GM23338 (cell line): ENCODE measurements around the gene ANKRD7. TPM values are rescaled to one million over a fixed set of nuclear protein-coding genes. Genes with fewer than 3 reads are reported as not detected.

ENCODE experiments used
- ATAC-seq: fragments of 200-7000 bp; cut with Tn5 transposase; 3 replicates; pipeline ENCODE4 v1.9.1; 2020
- DNase-seq: peaks from one replicate; pipeline ENCODE4 v3.0.0-alpha.2; 2015; ENCODE audit warnings: low spot score
- H2AFZ ChIP-seq: fragments of 200-600 bp; sonication (generic); 2 replicates; pipeline ENCODE4 v1.8.0; 2016; ENCODE audit warnings: antibody characterized with exemption, mild to moderate bottlenecking, moderate library complexity
- H3F3A ChIP-seq: fragments of 200-600 bp; sonication (generic); replicated peaks from 2 replicates; pipeline ENCODE4 v1.8.0; 2017; ENCODE audit warnings: antibody characterized with exemption, mixed run types, low read depth
- H3K27ac ChIP-seq: fragments of 200-600 bp; sonication (generic); 2 replicates; pipeline ENCODE4 v1.6.1; 2016; ENCODE audit warnings: low read depth
- H3K27me3 ChIP-seq: fragments of 200-600 bp; sonication (generic); 2 replicates; pipeline ENCODE4 v1.8.0; 2016; ENCODE audit warnings: mild to moderate bottlenecking, mixed run types, moderate library complexity; ENCODE audit not compliant: insufficient read depth
- H3K36me3 ChIP-seq: fragments of 200-600 bp; sonication (generic); 2 replicates; pipeline ENCODE4 v1.8.0; 2016; ENCODE audit warnings: mild to moderate bottlenecking; ENCODE audit not compliant: insufficient read depth
- H3K4me1 ChIP-seq: fragments of 200-600 bp; sonication (generic); 2 replicates; pipeline ENCODE4 v1.8.0; 2016; ENCODE audit warnings: mild to moderate bottlenecking, moderate library complexity; ENCODE audit not compliant: insufficient read depth
- H3K4me2 ChIP-seq: fragments of 200-600 bp; sonication (generic); 2 replicates; pipeline ENCODE4 v1.7.1; 2017; ENCODE audit warnings: mixed run types
- H3K4me3 ChIP-seq: fragments of 200-600 bp; sonication (generic); 2 replicates; pipeline ENCODE4 v1.6.1; 2016; ENCODE audit warnings: mixed run types
- H3K79me2 ChIP-seq: fragments of 200-600 bp; sonication (generic); replicated peaks from 2 replicates; pipeline ENCODE4 v1.8.0; 2017; ENCODE audit warnings: mild to moderate bottlenecking; ENCODE audit not compliant: insufficient read depth
- H3K9me2 ChIP-seq: fragments of 200-600 bp; sonication (generic); 2 replicates; pipeline ENCODE4 v1.8.0; 2017; ENCODE audit not compliant: insufficient read depth
- H4K20me1 ChIP-seq: fragments of 200-600 bp; sonication (generic); replicated peaks from 2 replicates; pipeline ENCODE4 v1.8.0; 2017; ENCODE audit warnings: mild to moderate bottlenecking; ENCODE audit not compliant: insufficient read depth
- H3K27ac Mint-ChIP-seq: 2 replicates; pipeline ENCODE4 v1.8.0; 2020; ENCODE audit warnings: inconsistent platforms, mild to moderate bottlenecking, moderate library complexity, mixed read lengths
- H3K27me3 Mint-ChIP-seq: 3 replicates; pipeline ENCODE4 v1.8.0; 2022; ENCODE audit warnings: low read depth, mild to moderate bottlenecking, moderate library complexity, mixed read lengths, inconsistent platforms; ENCODE audit not compliant: insufficient read depth, poor library complexity
- H3K36me3 Mint-ChIP-seq: 3 replicates; pipeline ENCODE4 v1.8.0; 2021; ENCODE audit warnings: low read depth, mild to moderate bottlenecking, inconsistent platforms, moderate library complexity, mixed read lengths
- H3K4me1 Mint-ChIP-seq: 3 replicates; pipeline ENCODE4 v1.8.0; 2020; ENCODE audit warnings: mild to moderate bottlenecking, inconsistent platforms, mixed read lengths
- H3K4me3 Mint-ChIP-seq: 3 replicates; pipeline ENCODE4 v1.8.0; 2021; ENCODE audit warnings: moderate library complexity, mild to moderate bottlenecking, inconsistent platforms, mixed read lengths
- H3K9me3 Mint-ChIP-seq: 3 replicates; pipeline ENCODE4 v1.8.0; 2020; ENCODE audit warnings: moderate library complexity, mild to moderate bottlenecking, inconsistent platforms, mixed read lengths
- CREB1 ChIP-seq: fragments of 250-450 bp; sonication (Bioruptor Pico); IDR thresholded peaks from 2 replicates; pipeline ENCODE4 v1.5.0; 2020; ENCODE audit warnings: low read depth, mild to moderate bottlenecking, moderate library complexity
- ETS1 ChIP-seq: IDR thresholded peaks from 2 replicates; pipeline ENCODE4 v1.6.1; 2016; ENCODE audit warnings: antibody characterized with exemption
- EZH2 ChIP-seq: fragments of 200-600 bp; sonication (generic); IDR thresholded peaks from one replicate; pipeline ENCODE4 v1.8.0; 2017; ENCODE audit warnings: antibody characterized with exemption, mild to moderate bottlenecking, low read depth; ENCODE audit not compliant: unreplicated experiment
- EZH2phosphoT487 ChIP-seq: fragments of 200-600 bp; sonication (generic); IDR thresholded peaks from one replicate; pipeline ENCODE4 v1.8.1; 2018; ENCODE audit warnings: antibody characterized with exemption; ENCODE audit not compliant: unreplicated experiment
- JUNB ChIP-seq: IDR thresholded peaks from one replicate; pipeline ENCODE4 v1.6.1; 2016; ENCODE audit warnings: antibody characterized with exemption; ENCODE audit not compliant: unreplicated experiment
- NANOG ChIP-seq: IDR thresholded peaks from 2 replicates; pipeline ENCODE4 v1.6.1; 2016; ENCODE audit warnings: antibody characterized with exemption, borderline replicate concordance
- POLR2AphosphoS5 ChIP-seq: IDR thresholded peaks from 2 replicates; pipeline ENCODE4 v1.6.1; 2016; ENCODE audit warnings: antibody characterized with exemption, low read depth
- REST ChIP-seq: IDR thresholded peaks from one replicate; pipeline ENCODE4 v1.6.1; 2018; ENCODE audit warnings: antibody characterized with exemption; ENCODE audit not compliant: unreplicated experiment
- STAT1 ChIP-seq: IDR thresholded peaks from one replicate; pipeline ENCODE4 v1.6.1; 2016; ENCODE audit warnings: antibody characterized with exemption; ENCODE audit not compliant: unreplicated experiment
- ZNF114 ChIP-seq: fragments of 250-450 bp; sonication (Bioruptor Pico); IDR thresholded peaks from 2 replicates; pipeline ENCODE4 v1.5.0; 2020; ENCODE audit warnings: mild to moderate bottlenecking, moderate library complexity
- ZNF331 ChIP-seq: fragments of 250-450 bp; sonication (Bioruptor Pico); IDR thresholded peaks from 2 replicates; pipeline ENCODE4 v1.5.0; 2020; ENCODE audit warnings: low read depth, mild to moderate bottlenecking, moderate library complexity
- polyA plus RNA-seq: library from polyadenylated mRNA; unstranded; fragments of >200 nt; fragmentation: Nextera tagmentation; extraction: Ambion mirVana; gene quantifications from 2 replicates; pipeline ENCODE4 v1.2.1, GENCODE V29; 2016
- total RNA-seq: library from RNA; depleted of rRNA; stranded (reverse); fragments of >200 nt; shearing (Covaris generic); gene quantifications from 2 replicates; pipeline ENCODE4 v1.2.3, GENCODE V29; 2014
- TF ChIP-seq, protein P1 (sequence below): fragments of 250-450 bp; sonication (Bioruptor Pico); IDR thresholded peaks from 2 replicates; pipeline ENCODE4 v1.5.0; 2020; ENCODE audit warnings: mild to moderate bottlenecking, moderate library complexity
- TF ChIP-seq, protein P2 (sequence below), 2 experiments: fragments of 200-600 bp in 1 of 2; sonication (generic) in 1 of 2; conservative IDR thresholded peaks; 2 replicates each; pipeline versions ENCODE4 v1.5.1 to v1.6.1; 2016 to 2017; ENCODE audit warnings: antibody characterized with exemption in 2 of 2, low read depth in 2 of 2, mild to moderate bottlenecking in 2 of 2, moderate library complexity in 1 of 2

ANKRD7 gene
- total and polyA plus RNA-seq, 2 experiments from 2014 or later: 1.6 to 2.1 TPM

GRCh38 chr7:118218413-118219156 is 5.9 kb upstream of the ANKRD7 start:
- Histone ChIP-seq H3K4me2 (no peak overlapping the region), H3K36me3 (no peaks in the 10 kb centered on the region), H3K27me3 (no peaks in the 10 kb centered on the region), H3K27ac (no peak overlapping the region), H3K79me2 (no peaks in the 10 kb centered on the region), H3K4me1 (no peaks in the 10 kb centered on the region), H2AFZ (no peak overlapping the region), H3K4me3 (no peak overlapping the region), H3F3A (no peaks in the 10 kb centered on the region), H4K20me1 (no peaks in the 10 kb centered on the region), H3K9me2 (no peaks in the 10 kb centered on the region)
- Mint-ChIP-seq H3K27me3 (peaks cover 12% of the 10 kb centered on the region), H3K27ac (no peak overlapping the region), H3K9me3 (no peaks in the 10 kb centered on the region), H3K4me3 (no peak overlapping the region), H3K4me1 (peaks cover 4% of the 10 kb centered on the region; the same call in 1 of the 3 replicates), H3K36me3 (no peaks in the 10 kb centered on the region)
- TF ChIP-seq CREB1 (CRISPR knock-in tag): no peak
- no peak for TF ChIP-seq REST
- TF ChIP-seq, protein P1, sequence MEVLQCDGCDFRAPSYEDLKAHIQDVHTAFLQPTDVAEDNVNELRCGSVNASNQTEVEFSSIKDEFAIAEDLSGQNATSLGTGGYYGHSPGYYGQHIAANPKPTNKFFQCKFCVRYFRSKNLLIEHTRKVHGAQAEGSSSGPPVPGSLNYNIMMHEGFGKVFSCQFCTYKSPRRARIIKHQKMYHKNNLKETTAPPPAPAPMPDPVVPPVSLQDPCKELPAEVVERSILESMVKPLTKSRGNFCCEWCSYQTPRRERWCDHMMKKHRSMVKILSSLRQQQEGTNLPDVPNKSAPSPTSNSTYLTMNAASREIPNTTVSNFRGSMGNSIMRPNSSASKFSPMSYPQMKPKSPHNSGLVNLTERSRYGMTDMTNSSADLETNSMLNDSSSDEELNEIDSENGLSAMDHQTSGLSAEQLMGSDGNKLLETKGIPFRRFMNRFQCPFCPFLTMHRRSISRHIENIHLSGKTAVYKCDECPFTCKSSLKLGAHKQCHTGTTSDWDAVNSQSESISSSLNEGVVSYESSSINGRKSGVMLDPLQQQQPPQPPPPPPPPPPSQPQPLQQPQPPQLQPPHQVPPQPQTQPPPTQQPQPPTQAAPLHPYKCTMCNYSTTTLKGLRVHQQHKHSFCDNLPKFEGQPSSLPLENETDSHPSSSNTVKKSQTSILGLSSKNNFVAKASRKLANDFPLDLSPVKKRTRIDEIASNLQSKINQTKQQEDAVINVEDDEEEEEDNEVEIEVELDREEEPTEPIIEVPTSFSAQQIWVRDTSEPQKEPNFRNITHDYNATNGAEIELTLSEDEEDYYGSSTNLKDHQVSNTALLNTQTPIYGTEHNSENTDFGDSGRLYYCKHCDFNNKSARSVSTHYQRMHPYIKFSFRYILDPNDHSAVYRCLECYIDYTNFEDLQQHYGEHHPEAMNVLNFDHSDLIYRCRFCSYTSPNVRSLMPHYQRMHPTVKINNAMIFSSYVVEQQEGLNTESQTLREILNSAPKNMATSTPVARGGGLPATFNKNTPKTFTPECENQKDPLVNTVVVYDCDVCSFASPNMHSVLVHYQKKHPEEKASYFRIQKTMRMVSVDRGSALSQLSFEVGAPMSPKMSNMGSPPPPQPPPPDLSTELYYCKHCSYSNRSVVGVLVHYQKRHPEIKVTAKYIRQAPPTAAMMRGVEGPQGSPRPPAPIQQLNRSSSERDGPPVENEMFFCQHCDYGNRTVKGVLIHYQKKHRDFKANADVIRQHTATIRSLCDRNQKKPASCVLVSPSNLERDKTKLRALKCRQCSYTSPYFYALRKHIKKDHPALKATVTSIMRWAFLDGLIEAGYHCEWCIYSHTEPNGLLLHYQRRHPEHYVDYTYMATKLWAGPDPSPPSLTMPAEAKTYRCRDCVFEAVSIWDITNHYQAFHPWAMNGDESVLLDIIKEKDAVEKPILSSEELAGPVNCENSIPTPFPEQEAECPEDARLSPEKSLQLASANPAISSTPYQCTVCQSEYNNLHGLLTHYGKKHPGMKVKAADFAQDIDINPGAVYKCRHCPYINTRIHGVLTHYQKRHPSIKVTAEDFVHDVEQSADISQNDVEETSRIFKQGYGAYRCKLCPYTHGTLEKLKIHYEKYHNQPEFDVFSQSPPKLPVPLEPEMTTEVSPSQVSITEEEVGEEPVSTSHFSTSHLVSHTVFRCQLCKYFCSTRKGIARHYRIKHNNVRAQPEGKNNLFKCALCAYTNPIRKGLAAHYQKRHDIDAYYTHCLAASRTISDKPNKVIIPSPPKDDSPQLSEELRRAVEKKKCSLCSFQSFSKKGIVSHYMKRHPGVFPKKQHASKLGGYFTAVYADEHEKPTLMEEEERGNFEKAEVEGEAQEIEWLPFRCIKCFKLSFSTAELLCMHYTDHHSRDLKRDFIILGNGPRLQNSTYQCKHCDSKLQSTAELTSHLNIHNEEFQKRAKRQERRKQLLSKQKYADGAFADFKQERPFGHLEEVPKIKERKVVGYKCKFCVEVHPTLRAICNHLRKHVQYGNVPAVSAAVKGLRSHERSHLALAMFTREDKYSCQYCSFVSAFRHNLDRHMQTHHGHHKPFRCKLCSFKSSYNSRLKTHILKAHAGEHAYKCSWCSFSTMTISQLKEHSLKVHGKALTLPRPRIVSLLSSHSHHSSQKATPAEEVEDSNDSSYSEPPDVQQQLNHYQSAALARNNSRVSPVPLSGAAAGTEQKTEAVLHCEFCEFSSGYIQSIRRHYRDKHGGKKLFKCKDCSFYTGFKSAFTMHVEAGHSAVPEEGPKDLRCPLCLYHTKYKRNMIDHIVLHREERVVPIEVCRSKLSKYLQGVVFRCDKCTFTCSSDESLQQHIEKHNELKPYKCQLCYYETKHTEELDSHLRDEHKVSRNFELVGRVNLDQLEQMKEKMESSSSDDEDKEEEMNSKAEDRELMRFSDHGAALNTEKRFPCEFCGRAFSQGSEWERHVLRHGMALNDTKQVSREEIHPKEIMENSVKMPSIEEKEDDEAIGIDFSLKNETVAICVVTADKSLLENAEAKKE (CRISPR knock-in tag): no peak
- TF ChIP-seq ZNF331: no peak
- TF ChIP-seq EZH2phosphoT487: no peak
- no peak for TF ChIP-seq STAT1
- no peak for TF ChIP-seq ZNF114 (CRISPR knock-in tag)
- TF ChIP-seq EZH2: no peak
- TF ChIP-seq JUNB: no peak
- no peak for TF ChIP-seq ETS1
- TF ChIP-seq, protein P2, sequence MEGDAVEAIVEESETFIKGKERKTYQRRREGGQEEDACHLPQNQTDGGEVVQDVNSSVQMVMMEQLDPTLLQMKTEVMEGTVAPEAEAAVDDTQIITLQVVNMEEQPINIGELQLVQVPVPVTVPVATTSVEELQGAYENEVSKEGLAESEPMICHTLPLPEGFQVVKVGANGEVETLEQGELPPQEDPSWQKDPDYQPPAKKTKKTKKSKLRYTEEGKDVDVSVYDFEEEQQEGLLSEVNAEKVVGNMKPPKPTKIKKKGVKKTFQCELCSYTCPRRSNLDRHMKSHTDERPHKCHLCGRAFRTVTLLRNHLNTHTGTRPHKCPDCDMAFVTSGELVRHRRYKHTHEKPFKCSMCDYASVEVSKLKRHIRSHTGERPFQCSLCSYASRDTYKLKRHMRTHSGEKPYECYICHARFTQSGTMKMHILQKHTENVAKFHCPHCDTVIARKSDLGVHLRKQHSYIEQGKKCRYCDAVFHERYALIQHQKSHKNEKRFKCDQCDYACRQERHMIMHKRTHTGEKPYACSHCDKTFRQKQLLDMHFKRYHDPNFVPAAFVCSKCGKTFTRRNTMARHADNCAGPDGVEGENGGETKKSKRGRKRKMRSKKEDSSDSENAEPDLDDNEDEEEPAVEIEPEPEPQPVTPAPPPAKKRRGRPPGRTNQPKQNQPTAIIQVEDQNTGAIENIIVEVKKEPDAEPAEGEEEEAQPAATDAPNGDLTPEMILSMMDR (conservative IDR thresholded peaks at IDR 0.05; ENCODE audit: low read depth in 2 of 2): no peak
- TF ChIP-seq NANOG: no peak
- no peak for TF ChIP-seq POLR2AphosphoS5
- no peak for DNase-seq
- no peak for ATAC-seq
